Measurements from ENCODE around the gene CACNA2D2. TPM values are rescaled to one million over a fixed set of nuclear protein-coding genes. Genes with fewer than 3 reads are reported as not detected.

The CACNA2D2 gene
- total RNA-seq, 1 experiment from 2014 or later, result 27.7 TPM

DNA sequence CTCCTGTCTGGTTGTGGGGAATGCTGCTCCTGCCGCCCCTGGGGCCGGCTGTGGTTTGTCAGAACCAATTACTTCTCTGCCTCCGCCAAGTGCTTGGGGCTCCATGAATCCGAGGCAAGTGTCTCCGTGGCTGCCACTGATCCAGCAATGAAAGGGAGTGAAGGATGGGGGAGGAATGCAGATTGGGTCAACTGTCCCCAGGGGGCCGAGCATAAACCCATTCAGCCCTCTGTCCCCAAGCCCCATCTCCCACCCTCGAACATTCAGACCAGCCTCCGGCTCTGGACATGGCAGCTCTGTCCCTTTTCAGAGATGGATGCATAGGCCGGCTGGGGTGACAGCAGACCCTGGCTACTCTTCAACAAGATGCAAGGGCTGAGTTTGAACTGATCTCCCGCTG is 35.5 kb downstream of the CACNA2D2 start:
- no peak overlapping the region for H2BK15ac ChIP-seq (ENCODE audit: low read depth, low read length)
- no peak overlapping the region for H2BK12ac ChIP-seq (ENCODE audit: insufficient read length, low read depth, low read length)
- H3K4me3 Mint-ChIP-seq, result no peak overlapping the region
- no peaks in the 10 kb centered on the region; a peak in 2 of 7 replicates for H3K36me3 Mint-ChIP-seq (ENCODE audit: insufficient read depth in 1 of 3, low read depth in 3 of 3)
- H3K4me1 Mint-ChIP-seq, result peaks cover 8 to 16% of the 10 kb centered on the region in 2 experiments
- no peak overlapping the region for H4K91ac ChIP-seq (ENCODE audit: insufficient read length, low read depth, low read length)
- H3K27ac Mint-ChIP-seq, result no peak overlapping the region
- H3K4ac ChIP-seq (ENCODE audit: low read depth, low read length), result no peak overlapping the region
- no peaks in the 10 kb centered on the region for H3K23me2 ChIP-seq (ENCODE audit: insufficient read length, low read depth, low read length, poor library complexity, severe bottlenecking)
- no peak overlapping the region for H2AK5ac ChIP-seq (ENCODE audit: insufficient read length, low read length)
- no peak overlapping the region for H3K27ac ChIP-seq (ENCODE audit: insufficient read length, low read depth, low read length)
- no peaks in the 10 kb centered on the region for H3K27me3 ChIP-seq (ENCODE audit: insufficient read depth, low read length)
- no peaks in the 10 kb centered on the region for H4K20me1 ChIP-seq (ENCODE audit: control insufficient read depth, insufficient read depth, insufficient read length)
- no peaks in the 10 kb centered on the region for H3K27me3 Mint-ChIP-seq (ENCODE audit: low read depth)
- no peak overlapping the region for H2AFZ ChIP-seq (ENCODE audit: low read length)
- DNase-seq, result no peak
- H3K14ac ChIP-seq (ENCODE audit: insufficient read depth, low read length), result no peak overlapping the region
- no peak overlapping the region for H3K9ac ChIP-seq (ENCODE audit: extremely low read depth, insufficient read length, low read length)
- TF ChIP-seq, protein P1, sequence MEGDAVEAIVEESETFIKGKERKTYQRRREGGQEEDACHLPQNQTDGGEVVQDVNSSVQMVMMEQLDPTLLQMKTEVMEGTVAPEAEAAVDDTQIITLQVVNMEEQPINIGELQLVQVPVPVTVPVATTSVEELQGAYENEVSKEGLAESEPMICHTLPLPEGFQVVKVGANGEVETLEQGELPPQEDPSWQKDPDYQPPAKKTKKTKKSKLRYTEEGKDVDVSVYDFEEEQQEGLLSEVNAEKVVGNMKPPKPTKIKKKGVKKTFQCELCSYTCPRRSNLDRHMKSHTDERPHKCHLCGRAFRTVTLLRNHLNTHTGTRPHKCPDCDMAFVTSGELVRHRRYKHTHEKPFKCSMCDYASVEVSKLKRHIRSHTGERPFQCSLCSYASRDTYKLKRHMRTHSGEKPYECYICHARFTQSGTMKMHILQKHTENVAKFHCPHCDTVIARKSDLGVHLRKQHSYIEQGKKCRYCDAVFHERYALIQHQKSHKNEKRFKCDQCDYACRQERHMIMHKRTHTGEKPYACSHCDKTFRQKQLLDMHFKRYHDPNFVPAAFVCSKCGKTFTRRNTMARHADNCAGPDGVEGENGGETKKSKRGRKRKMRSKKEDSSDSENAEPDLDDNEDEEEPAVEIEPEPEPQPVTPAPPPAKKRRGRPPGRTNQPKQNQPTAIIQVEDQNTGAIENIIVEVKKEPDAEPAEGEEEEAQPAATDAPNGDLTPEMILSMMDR (conservative IDR thresholded peaks at IDR 0.05), result no peak
- WGBS (ENCODE audit: extremely low coverage, insufficient read length, low lambda C conversion rate), result no CpG with 5 or more reads among the region's 10 CpGs
- H3K79me1 ChIP-seq (ENCODE audit: insufficient read depth, low read depth, low read length, poor library complexity, severe bottlenecking), result no peaks in the 10 kb centered on the region
- H2BK20ac ChIP-seq (ENCODE audit: low read depth, low read length, poor library complexity, severe bottlenecking), result no peak overlapping the region
- no peak overlapping the region for H3K56ac ChIP-seq (ENCODE audit: insufficient read length, low read depth, low read length)
- no peaks in the 10 kb centered on the region for H3K9me3 Mint-ChIP-seq
- no peak overlapping the region for H4K5ac ChIP-seq (ENCODE audit: insufficient read length, low read depth, low read length)
- H3K79me2 ChIP-seq (ENCODE audit: insufficient read depth, low read length), result no peaks in the 10 kb centered on the region
- no peak overlapping the region for H3K18ac ChIP-seq (ENCODE audit: insufficient read length, low read depth, low read length)
- H2BK5ac ChIP-seq (ENCODE audit: insufficient read length, low read length), result no peak overlapping the region
- H3K4me2 ChIP-seq (ENCODE audit: insufficient read depth, insufficient read length, low read length), result no peak overlapping the region
- H3K9me3 ChIP-seq (ENCODE audit: control insufficient read depth, low read depth, low read length), result no peaks in the 10 kb centered on the region
- H4K8ac ChIP-seq (replicated peaks; ENCODE audit: insufficient read length, low read depth, low read length), result no peak overlapping the region
- no peak overlapping the region for H3K23ac ChIP-seq (ENCODE audit: insufficient read length, low read depth, low read length)
- no peak overlapping the region for H2BK120ac ChIP-seq (ENCODE audit: low read depth, low read length, poor library complexity, severe bottlenecking)
- H3K4me1 ChIP-seq (ENCODE audit: insufficient read depth, low read length), result no peaks in the 10 kb centered on the region
- H3T11ph ChIP-seq (ENCODE audit: low read length), result no peak overlapping the region
